HG02623 (cell line): ENCODE results near the gene CGB5.

Experiments used
- ATAC-seq: cut with Tn5 transposase; IDR thresholded peaks from one replicate; pipeline ENCODE4 v1.9.1; 2021; ENCODE audit warnings: moderate library complexity; ENCODE audit not compliant: unreplicated experiment

CGB5 gene

GRCh38 chr19:49085020-49085867 lies 41.6 kb downstream of the CGB5 start, which contains the start of gene SNRNP70:
Gene SNRNP70 (plus strand): TSS chr19:49085451. CDS start chr19:49086415, 964 bp downstream.
- ATAC-seq = peak; percentile 93

- ATAC-seq = no peak
These were observed 42.2 kb downstream of the CGB5 start for GRCh38 chr19:49085868-49086232.

GRCh38 chr19:49086296-49086695 lies 42.6 kb downstream of the CGB5 start:
- no peak for ATAC-seq

GRCh38 chr19:49091391-49092038 lies 47.9 kb downstream of the CGB5 start:
- no peak for ATAC-seq

- no peak for ATAC-seq
These were observed 49.0 kb downstream of the CGB5 start for GRCh38 chr19:49092686-49093085.
